ENCODE measurements around the gene RBFA. TPM values are rescaled to one million over a fixed set of nuclear protein-coding genes. Genes with fewer than 3 reads are reported as not detected.

RBFA gene
- total and polyA plus RNA-seq, 2 donors (not counting 3 experiments of a cell fraction or from before 2014, with no cell fraction given): 27.4 to 34.8 TPM

- no peak overlapping the region for H3K4me3 ChIP-seq (replicated peaks in 1 of 3; ENCODE audit: insufficient read depth in 1 of 3, low read depth in 1 of 3, low read length in 3 of 3)
- no peaks in the 10 kb centered on the region for H3K9me1 ChIP-seq (replicated peaks; ENCODE audit: control insufficient read depth, extremely low read depth, insufficient read depth, low read length)
- H3K27me3 ChIP-seq (ENCODE audit: control insufficient read depth in 2 of 2, insufficient read depth in 2 of 2, low read length in 2 of 2): no peaks in the 10 kb centered on the region
- H3K4me2 ChIP-seq (ENCODE audit: insufficient read depth, low read length): no peak overlapping the region
- POLR2A ChIA-PET: no interaction called here
- FAIRE-seq: no peak
- H3K9ac ChIP-seq (replicated peaks; ENCODE audit: extremely low read depth, insufficient read depth, low read length): no peak overlapping the region
- no peak for DNase-seq (ENCODE audit: low read depth, low spot score)
- CTCF ChIA-PET: no interaction called here
- no peaks in the 10 kb centered on the region for H3K9me3 ChIP-seq (replicated peaks; ENCODE audit: control insufficient read depth, insufficient read depth, low read length)
- no peak for TF ChIP-seq POLR2AphosphoS5 (IDR thresholded peaks at IDR 0.05; ENCODE audit: insufficient read depth, low read depth, low read length)
- no peak for TF ChIP-seq JUN (IDR thresholded peaks at IDR 0.05; ENCODE audit: borderline replicate concordance, insufficient read depth, insufficient read length, low read depth)
- TF ChIP-seq GATA2 (IDR thresholded peaks at IDR 0.05; ENCODE audit: insufficient read depth, insufficient read length, low read depth, low read length): no peak
- TF ChIP-seq CTCF (IDR thresholded peaks at IDR 0.05; ENCODE audit: extremely low read depth in 1 of 2, insufficient read depth in 1 of 2, low read depth in 1 of 2, low read length in 2 of 2): no peak
- TF ChIP-seq EZH2 (IDR thresholded peaks at IDR 0.05; ENCODE audit: borderline replicate concordance, low read depth, low read length, severe bottlenecking): no peak
- TF ChIP-seq POLR2A (IDR thresholded peaks at IDR 0.05; ENCODE audit: low read depth, low read length): no peak
- TF ChIP-seq, protein P1, sequence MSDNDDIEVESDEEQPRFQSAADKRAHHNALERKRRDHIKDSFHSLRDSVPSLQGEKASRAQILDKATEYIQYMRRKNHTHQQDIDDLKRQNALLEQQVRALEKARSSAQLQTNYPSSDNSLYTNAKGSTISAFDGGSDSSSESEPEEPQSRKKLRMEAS (IDR thresholded peaks at IDR 0.05; ENCODE audit: insufficient read depth, insufficient read length): no peak
- TF ChIP-seq MYC (IDR thresholded peaks at IDR 0.05; ENCODE audit: low read depth, low read length): no peak
- no peak for TF ChIP-seq FOS (IDR thresholded peaks at IDR 0.05; ENCODE audit: borderline replicate concordance, insufficient read depth, low read length)
- H3K4me1 ChIP-seq (ENCODE audit: control insufficient read depth, extremely low read depth, insufficient read depth, low read length): no peaks in the 10 kb centered on the region
- BruUV-seq (replicated peaks): no TSS peak
- H4K20me1 ChIP-seq (replicated peaks; ENCODE audit: control insufficient read depth, extremely low read depth, insufficient read depth, low read length): no peaks in the 10 kb centered on the region
- no peak overlapping the region for H3K27ac ChIP-seq (ENCODE audit: insufficient read depth, low read depth, low read length)
- H3K79me2 ChIP-seq (ENCODE audit: control insufficient read depth, insufficient read depth, low read length): peaks cover 2% of the 10 kb centered on the region
- dilution Hi-C loops (cut with MboI; ENCODE audit: extremely low pct_ligation_motif_present, low sequenced_read_pairs): no loop called here
- intact Hi-C loops (cut with micrococcal nuclease): no loop called here
- H2AFZ ChIP-seq (ENCODE audit: low read depth, low read length): no peak overlapping the region
- H3K36me3 ChIP-seq (ENCODE audit: control insufficient read depth in 2 of 2, extremely low read depth in 1 of 2, insufficient read depth in 2 of 2, low read length in 2 of 2): peaks cover 0 to 16% of the 10 kb centered on the region in 2 experiments
Observed at GRCh38 chr18:80042785-80043184, 8.6 kb downstream of the RBFA start.
